A549 treated with Hydrocortisone at 1 μM for 4 hours (cell line): ENCODE results near the gene COG3. TPM values are rescaled to one million over a fixed set of nuclear protein-coding genes. Genes with fewer than 3 reads are reported as not detected.

Experiments used
- total RNA-seq: library from RNA; stranded (reverse); fragments of 200-300 nt; extraction: Qiagen RNA extraction; gene quantifications from 5 replicates; pipeline ENCODE4 v1.2.3, GENCODE V29; 2022

The COG3 gene, protein sequence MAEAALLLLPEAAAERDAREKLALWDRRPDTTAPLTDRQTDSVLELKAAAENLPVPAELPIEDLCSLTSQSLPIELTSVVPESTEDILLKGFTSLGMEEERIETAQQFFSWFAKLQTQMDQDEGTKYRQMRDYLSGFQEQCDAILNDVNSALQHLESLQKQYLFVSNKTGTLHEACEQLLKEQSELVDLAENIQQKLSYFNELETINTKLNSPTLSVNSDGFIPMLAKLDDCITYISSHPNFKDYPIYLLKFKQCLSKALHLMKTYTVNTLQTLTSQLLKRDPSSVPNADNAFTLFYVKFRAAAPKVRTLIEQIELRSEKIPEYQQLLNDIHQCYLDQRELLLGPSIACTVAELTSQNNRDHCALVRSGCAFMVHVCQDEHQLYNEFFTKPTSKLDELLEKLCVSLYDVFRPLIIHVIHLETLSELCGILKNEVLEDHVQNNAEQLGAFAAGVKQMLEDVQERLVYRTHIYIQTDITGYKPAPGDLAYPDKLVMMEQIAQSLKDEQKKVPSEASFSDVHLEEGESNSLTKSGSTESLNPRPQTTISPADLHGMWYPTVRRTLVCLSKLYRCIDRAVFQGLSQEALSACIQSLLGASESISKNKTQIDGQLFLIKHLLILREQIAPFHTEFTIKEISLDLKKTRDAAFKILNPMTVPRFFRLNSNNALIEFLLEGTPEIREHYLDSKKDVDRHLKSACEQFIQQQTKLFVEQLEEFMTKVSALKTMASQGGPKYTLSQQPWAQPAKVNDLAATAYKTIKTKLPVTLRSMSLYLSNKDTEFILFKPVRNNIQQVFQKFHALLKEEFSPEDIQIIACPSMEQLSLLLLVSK
- total RNA-seq: 12.5 to 13.8 TPM (median 13.1 TPM) in 5 replicates

DNA sequence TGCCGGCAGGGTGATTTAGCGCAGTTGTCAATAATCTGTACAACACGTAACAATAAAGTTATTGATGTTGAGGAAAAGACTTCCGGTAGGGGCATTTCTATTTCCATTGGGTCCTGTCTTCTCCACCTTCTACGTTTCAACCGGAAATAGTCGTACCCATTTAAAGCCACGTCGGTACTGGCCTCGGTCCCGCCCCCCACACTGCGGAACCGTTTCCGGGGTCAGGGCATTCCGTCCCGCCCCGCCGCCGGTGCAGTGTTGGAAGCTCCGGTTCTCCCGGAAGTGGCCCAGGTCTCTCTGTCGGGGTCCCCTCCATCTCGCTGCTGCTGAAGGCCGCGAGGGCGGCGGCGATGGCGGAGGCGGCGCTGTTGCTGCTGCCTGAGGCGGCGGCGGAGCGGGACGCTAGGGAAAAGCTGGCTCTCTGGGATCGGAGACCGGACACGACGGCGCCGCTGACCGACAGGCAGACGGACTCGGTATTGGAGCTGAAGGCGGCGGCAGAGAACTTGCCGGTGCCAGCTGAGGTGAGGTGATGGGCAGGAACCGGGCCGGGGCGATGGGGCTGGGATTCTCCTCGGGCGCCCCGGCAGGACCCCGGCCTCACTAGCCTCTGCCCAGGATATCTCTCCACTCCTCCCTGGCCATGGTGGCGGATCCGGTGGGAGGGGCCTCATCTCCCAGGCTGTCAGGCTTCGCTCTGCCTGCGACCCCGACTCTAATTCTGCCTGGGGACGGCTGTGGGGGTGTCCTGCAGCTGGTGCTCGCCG is at the start of gene COG3:
Gene COG3 (plus strand): TSS at position 253 of the 767 bp plus-strand sequence. CDS start 98 bp downstream, at position 351.

DNA sequence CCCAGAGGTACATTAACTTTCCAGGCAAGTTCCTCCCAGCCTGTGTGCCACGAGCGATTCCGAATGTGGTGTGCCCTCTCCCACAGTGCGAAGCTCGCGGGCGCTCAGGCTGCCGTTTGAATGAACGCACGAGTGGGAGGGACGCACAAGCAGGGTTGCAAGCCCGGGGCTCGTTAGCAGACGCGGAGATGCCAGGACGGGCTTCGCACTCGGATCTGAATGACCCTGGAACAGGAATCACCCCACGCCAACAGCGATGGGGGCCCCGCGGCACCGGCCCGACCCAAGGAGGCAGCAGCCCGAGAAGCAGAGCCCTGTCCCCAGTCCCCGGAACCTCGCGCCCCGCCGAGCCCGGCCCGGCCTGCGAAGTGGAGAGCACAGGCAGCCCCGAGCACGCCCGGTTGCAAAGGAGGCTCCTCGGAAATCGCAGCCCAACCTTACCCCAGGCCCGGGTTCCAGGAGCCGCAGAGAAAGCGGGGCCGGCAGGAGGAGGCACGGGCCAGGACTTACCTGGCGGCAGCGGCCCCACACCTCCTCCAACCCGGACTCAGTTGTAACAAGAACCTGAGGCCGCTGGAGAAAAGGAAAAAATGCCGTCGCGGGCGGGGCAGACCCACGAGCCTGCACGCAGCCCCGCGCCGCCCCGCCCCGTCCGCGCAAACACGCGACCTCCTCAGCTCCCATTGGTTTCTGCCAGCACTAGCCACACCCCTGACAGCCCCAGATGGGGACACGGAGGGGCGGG is 46.8 kb upstream of the COG3 start, which contains the start of gene SLC25A30:
Gene SLC25A30 (minus strand): TSS at position 584 of the 745 bp plus-strand sequence. CDS start 6,948 bp downstream, outside the sequence.

Other genes starting within 250 kb of the COG3 start
- 1,722 to 2,343 TPM (median 2,251 TPM) in 5 replicates for gene TPT1, start 123.8 kb upstream of the COG3 start, total RNA-seq
- gene SLC25A30, start 46.6 kb upstream of the COG3 start, total RNA-seq: 7.6 to 10.8 TPM (median 8.4 TPM) in 5 replicates
- not detected in 5 replicates for gene ERICH6B, start 150.8 kb downstream of the COG3 start, total RNA-seq
- not detected in 5 replicates for gene CBY2, start 237.4 kb downstream of the COG3 start, total RNA-seq